OCI-LY1 (cell line): Measurements from ENCODE around the gene TF.

Experiments used
- EZH2 ChIP-seq: fragments of 200-600 bp; sonication (generic), shearing (Covaris generic); IDR thresholded peaks from 2 replicates; pipeline ENCODE4 v1.8.0; 2017; ENCODE audit warnings: borderline replicate concordance, mixed run types, mild to moderate bottlenecking, antibody characterized with exemption, low read length, moderate library complexity, mixed read lengths
- TF ChIP-seq, protein P1 (sequence below): fragments of 200-600 bp; sonication (generic), shearing (Covaris generic); IDR thresholded peaks from 2 replicates; pipeline ENCODE4 v1.5.1; 2017; ENCODE audit warnings: mild to moderate bottlenecking, antibody characterized with exemption, low read length, moderate library complexity, mixed read lengths

DNA sequence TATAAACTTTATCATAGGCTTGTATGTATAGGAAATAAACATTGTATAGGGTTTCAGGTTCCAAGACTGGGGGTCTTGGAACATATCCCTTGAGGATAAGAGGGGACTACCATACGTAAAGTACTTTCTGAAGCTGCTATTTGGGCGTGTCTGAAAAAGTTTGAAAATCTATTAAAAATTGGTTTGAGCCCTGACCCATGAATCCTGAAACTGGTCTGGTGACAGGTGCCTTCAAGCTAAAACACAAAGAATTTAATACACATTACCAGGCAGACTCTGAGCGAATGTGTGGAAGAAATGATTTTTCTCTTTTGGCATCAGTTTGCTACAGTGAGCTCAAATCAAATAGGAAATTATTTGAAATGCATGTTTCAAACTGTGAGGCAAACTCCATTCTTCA is 16.3 kb downstream of the TF start:
- TF ChIP-seq, protein P1, sequence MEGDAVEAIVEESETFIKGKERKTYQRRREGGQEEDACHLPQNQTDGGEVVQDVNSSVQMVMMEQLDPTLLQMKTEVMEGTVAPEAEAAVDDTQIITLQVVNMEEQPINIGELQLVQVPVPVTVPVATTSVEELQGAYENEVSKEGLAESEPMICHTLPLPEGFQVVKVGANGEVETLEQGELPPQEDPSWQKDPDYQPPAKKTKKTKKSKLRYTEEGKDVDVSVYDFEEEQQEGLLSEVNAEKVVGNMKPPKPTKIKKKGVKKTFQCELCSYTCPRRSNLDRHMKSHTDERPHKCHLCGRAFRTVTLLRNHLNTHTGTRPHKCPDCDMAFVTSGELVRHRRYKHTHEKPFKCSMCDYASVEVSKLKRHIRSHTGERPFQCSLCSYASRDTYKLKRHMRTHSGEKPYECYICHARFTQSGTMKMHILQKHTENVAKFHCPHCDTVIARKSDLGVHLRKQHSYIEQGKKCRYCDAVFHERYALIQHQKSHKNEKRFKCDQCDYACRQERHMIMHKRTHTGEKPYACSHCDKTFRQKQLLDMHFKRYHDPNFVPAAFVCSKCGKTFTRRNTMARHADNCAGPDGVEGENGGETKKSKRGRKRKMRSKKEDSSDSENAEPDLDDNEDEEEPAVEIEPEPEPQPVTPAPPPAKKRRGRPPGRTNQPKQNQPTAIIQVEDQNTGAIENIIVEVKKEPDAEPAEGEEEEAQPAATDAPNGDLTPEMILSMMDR, result no peak
- no peak for TF ChIP-seq EZH2
